ENCODE data around the gene UTP3. TPM values are rescaled to one million over a fixed set of nuclear protein-coding genes. Genes with fewer than 3 reads are reported as not detected.
"Not testable (repeated sequence)": the region's sequence is repeated elsewhere in the genome, so short reads cannot be mapped to it uniquely, and the experiment has no call there.

UTP3 gene
- total RNA-seq, 1 donor from 2014 or later = 23.5 TPM

DNA sequence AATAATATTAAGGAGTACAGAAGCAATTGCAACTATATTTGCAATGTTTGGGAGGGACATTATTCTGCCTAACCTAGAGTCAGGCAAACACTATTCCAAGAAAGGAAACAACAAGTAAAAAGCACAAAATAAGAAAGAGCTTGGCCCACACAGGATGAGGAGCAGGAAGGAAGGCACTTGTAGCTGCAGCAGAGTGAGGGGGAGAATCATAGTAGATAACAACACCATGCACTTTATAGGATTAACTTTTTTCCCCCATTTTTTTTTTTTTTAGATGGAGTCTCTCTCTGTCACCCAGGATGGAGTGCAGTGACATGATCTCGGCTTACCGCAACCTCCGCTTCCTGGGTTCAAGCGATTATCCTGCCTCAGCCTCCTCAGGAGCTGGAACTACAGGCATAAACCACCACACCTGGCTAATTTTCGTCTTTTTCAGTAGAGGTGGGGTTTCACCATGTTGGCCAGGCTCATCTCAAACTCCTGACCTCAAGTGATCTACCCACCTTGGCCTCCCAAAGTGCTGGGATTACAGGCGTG, 11.7 kb upstream of the UTP3 start:
- Mint-ChIP-seq H3K36me3 (ENCODE audit: unreplicated experiment) (no peaks in the 10 kb centered on the region), H3K9me3 (ENCODE audit: unreplicated experiment) (peaks cover 2% of the 10 kb centered on the region), H3K27me3 (ENCODE audit: unreplicated experiment) (peaks cover 4% of the 10 kb centered on the region), H3K27ac (ENCODE audit: unreplicated experiment) (no peak overlapping the region), H3K4me3 (ENCODE audit: unreplicated experiment) (no peak overlapping the region), H3K4me1 (ENCODE audit: low read depth, unreplicated experiment) (no peaks in the 10 kb centered on the region)
- TF ChIP-seq, protein P1, sequence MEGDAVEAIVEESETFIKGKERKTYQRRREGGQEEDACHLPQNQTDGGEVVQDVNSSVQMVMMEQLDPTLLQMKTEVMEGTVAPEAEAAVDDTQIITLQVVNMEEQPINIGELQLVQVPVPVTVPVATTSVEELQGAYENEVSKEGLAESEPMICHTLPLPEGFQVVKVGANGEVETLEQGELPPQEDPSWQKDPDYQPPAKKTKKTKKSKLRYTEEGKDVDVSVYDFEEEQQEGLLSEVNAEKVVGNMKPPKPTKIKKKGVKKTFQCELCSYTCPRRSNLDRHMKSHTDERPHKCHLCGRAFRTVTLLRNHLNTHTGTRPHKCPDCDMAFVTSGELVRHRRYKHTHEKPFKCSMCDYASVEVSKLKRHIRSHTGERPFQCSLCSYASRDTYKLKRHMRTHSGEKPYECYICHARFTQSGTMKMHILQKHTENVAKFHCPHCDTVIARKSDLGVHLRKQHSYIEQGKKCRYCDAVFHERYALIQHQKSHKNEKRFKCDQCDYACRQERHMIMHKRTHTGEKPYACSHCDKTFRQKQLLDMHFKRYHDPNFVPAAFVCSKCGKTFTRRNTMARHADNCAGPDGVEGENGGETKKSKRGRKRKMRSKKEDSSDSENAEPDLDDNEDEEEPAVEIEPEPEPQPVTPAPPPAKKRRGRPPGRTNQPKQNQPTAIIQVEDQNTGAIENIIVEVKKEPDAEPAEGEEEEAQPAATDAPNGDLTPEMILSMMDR (IDR thresholded peaks at IDR 0.05; ENCODE audit: partially characterized antibody, unreplicated experiment) = no peak
- no peak for DNase-seq

DNA sequence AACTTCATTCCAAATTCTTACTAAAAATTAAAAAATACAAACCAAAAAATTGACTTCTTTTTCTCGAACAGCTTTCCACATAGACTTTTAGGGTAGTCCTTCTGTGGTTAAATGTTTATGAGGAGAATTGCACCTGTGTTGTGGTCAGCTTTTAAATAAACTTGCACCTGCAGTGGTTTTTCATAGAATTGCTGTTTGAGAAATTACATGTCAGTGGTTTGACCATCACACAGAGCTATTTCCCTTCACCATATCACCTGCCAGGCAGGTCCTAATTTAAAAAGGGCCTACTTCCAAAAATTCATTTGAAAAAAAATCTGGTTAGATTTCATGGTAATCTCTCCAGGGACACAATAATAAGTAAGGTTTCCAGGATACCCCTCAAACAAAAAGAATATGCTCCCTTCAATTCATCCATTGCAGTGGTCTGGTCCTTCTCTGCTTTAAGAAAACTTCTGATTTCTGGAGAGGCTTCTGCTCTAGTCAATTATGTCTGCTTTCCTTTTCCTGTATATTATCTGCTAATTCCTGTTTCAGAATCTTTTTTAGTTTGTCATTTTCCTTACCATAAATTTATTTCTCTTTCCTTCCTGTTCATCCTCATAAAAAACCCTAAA, 9.8 kb upstream of the UTP3 start:
- TF ChIP-seq, protein P1 (IDR thresholded peaks at IDR 0.05; ENCODE audit: partially characterized antibody, unreplicated experiment) = no peak
- no peak for DNase-seq
- Mint-ChIP-seq H3K9me3 (ENCODE audit: unreplicated experiment) (peaks cover 2% of the 10 kb centered on the region), H3K27me3 (ENCODE audit: unreplicated experiment) (peaks cover 4% of the 10 kb centered on the region), H3K36me3 (ENCODE audit: unreplicated experiment) (no peaks in the 10 kb centered on the region), H3K4me1 (ENCODE audit: low read depth, unreplicated experiment) (no peaks in the 10 kb centered on the region), H3K27ac (ENCODE audit: unreplicated experiment) (no peak overlapping the region), H3K4me3 (ENCODE audit: unreplicated experiment) (no peak overlapping the region)

DNA sequence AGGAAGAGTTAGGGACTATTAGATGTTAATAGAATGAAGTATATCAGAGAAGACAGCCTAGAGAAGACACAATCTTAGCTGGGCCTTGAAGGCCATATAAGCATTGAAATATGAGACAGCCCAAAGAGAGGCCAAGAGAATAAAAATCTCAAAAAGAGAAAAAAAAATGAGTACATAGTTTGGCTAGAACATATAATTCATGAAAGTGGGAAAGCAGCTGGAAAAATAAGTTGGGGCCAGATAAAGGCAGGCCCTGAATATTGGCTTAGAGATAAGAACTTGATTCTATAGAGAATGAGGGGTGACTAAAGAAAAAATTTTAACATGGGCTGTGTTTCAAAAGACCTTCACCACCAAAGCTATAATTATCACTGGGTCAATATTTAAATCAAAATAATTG, 7.4 kb upstream of the UTP3 start:
- no peak overlapping the region for H3K4me3 Mint-ChIP-seq (ENCODE audit: unreplicated experiment)
- no peaks in the 10 kb centered on the region for H3K36me3 Mint-ChIP-seq (ENCODE audit: unreplicated experiment)
- TF ChIP-seq, protein P1 (IDR thresholded peaks at IDR 0.05; ENCODE audit: partially characterized antibody, unreplicated experiment) = no peak
- no peaks in the 10 kb centered on the region for H3K9me3 Mint-ChIP-seq (ENCODE audit: unreplicated experiment)
- H3K4me1 Mint-ChIP-seq (ENCODE audit: low read depth, unreplicated experiment) = no peaks in the 10 kb centered on the region
- DNase-seq = no peak
- peaks cover 4% of the 10 kb centered on the region for H3K27me3 Mint-ChIP-seq (ENCODE audit: unreplicated experiment)
- no peak overlapping the region for H3K27ac Mint-ChIP-seq (ENCODE audit: unreplicated experiment)

DNA sequence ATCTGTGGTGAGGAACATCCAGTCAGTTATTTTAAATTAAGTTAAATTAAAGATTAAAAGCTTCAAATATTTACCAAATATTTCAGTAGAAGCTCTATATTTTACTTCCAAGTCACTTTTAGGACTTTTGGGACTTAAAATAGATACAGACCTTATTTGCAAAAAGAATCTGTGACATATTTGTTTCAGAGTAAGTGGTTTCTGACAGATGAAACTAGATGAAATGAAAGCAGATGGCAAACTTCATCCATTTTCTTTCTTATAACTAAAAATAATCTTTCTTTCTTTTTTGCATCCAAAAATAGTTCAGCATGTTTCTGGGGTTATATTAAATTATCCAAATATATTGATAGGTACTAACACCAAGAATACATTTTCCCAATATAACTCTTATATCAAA, 6.6 kb upstream of the UTP3 start:
- H3K27me3 Mint-ChIP-seq (ENCODE audit: unreplicated experiment) = peaks cover 4% of the 10 kb centered on the region
- no peaks in the 10 kb centered on the region for H3K36me3 Mint-ChIP-seq (ENCODE audit: unreplicated experiment)
- H3K4me3 Mint-ChIP-seq (ENCODE audit: unreplicated experiment) = no peak overlapping the region
- H3K4me1 Mint-ChIP-seq (ENCODE audit: low read depth, unreplicated experiment) = no peaks in the 10 kb centered on the region
- no peak for DNase-seq
- H3K9me3 Mint-ChIP-seq (ENCODE audit: unreplicated experiment) = no peaks in the 10 kb centered on the region
- TF ChIP-seq, protein P1 (IDR thresholded peaks at IDR 0.05; ENCODE audit: partially characterized antibody, unreplicated experiment) = no peak
- no peak overlapping the region for H3K27ac Mint-ChIP-seq (ENCODE audit: unreplicated experiment)

DNA sequence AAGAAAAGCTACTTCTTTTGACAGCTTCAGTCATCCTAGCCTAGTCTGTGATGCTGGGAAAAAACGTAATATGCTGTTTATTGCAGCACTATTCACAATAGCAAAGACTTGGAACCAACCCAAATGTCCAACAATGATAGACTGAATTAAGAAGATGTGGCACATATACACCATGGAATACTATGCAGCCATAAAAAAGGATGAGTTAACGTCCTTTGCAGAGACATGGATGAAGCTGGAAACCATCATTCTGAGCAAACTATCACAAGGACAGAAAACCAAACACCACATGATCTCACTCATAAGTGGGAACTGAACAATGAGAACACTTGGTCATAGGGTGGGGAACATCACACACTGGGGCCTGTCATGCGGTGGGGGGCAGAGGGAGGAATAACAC, 6.2 kb upstream of the UTP3 start:
- DNase-seq; H3K36me3 Mint-ChIP-seq (ENCODE audit: unreplicated experiment); H3K4me1 Mint-ChIP-seq (ENCODE audit: low read depth, unreplicated experiment); H3K27me3 Mint-ChIP-seq (ENCODE audit: unreplicated experiment); H3K4me3 Mint-ChIP-seq (ENCODE audit: unreplicated experiment); H3K9me3 Mint-ChIP-seq (ENCODE audit: unreplicated experiment); H3K27ac Mint-ChIP-seq (ENCODE audit: unreplicated experiment): not testable (repeated sequence)
